GM18526 (cell line): ENCODE measurements around the gene PRDM11.

Experiments
- POLR2A ChIP-seq: IDR thresholded peaks from 3 replicates; pipeline ENCODE4 v1.6.1; 2011; ENCODE audit not compliant: insufficient read length; ENCODE audit errors: extremely low read depth

The PRDM11 gene

GRCh38 chr11:45245218-45246045 lies 99.0 kb downstream of the PRDM11 start:
- no peak for TF ChIP-seq POLR2A

GRCh38 chr11:45246241-45246640 lies 99.8 kb downstream of the PRDM11 start:
- TF ChIP-seq POLR2A, result no peak

- TF ChIP-seq POLR2A, result no peak
Observed at GRCh38 chr11:45247433-45247832, 101.0 kb downstream of the PRDM11 start.

GRCh38 chr11:45248501-45249011 lies 102.1 kb downstream of the PRDM11 start:
- no peak for TF ChIP-seq POLR2A

GRCh38 chr11:45250035-45250718 lies 103.7 kb downstream of the PRDM11 start:
- TF ChIP-seq POLR2A, result no peak

GRCh38 chr11:45252134-45252856 lies 105.9 kb downstream of the PRDM11 start:
- no peak for TF ChIP-seq POLR2A

GRCh38 chr11:45252877-45253276 lies 106.4 kb downstream of the PRDM11 start:
- TF ChIP-seq POLR2A, result no peak

- TF ChIP-seq POLR2A, result no peak
Observed at GRCh38 chr11:45253640-45254039, 107.2 kb downstream of the PRDM11 start.

GRCh38 chr11:45254070-45254469 lies 107.6 kb downstream of the PRDM11 start:
- no peak for TF ChIP-seq POLR2A

- TF ChIP-seq POLR2A, result no peak
Observed at GRCh38 chr11:45258982-45259530, 112.6 kb downstream of the PRDM11 start.

GRCh38 chr11:45259592-45259991 lies 113.2 kb downstream of the PRDM11 start:
- no peak for TF ChIP-seq POLR2A

GRCh38 chr11:45260071-45260470 lies 113.6 kb downstream of the PRDM11 start:
- TF ChIP-seq POLR2A, result no peak

GRCh38 chr11:45262900-45263299 lies 116.5 kb downstream of the PRDM11 start:
- TF ChIP-seq POLR2A, result no peak

- no peak for TF ChIP-seq POLR2A
Observed at GRCh38 chr11:45263773-45264172, 117.3 kb downstream of the PRDM11 start.

- TF ChIP-seq POLR2A, result no peak
Observed at GRCh38 chr11:45264839-45265515, 118.5 kb downstream of the PRDM11 start.

- TF ChIP-seq POLR2A, result no peak
Observed at GRCh38 chr11:45265969-45266675, 119.7 kb downstream of the PRDM11 start.
